Astrocyte of the cerebellum (primary cell): ENCODE data around the gene TNS4.

ENCODE experiments used
- DNase-seq: peaks from one replicate; pipeline ENCODE4 v3.0.0-alpha.2; 2011; ENCODE audit warnings: low read depth
- H3K4me3 ChIP-seq: 2 replicates; pipeline ENCODE4 v1.5.1; 2011; ENCODE audit warnings: mild to moderate bottlenecking, low read depth, low read length, moderate library complexity
- CTCF ChIP-seq: IDR thresholded peaks from 2 replicates; pipeline ENCODE4 v1.5.1; 2012; ENCODE audit warnings: low read length, low read depth, moderate library complexity, mild to moderate bottlenecking; ENCODE audit errors: missing control alignments
- in situ Hi-C: cut with HindIII; loops from 2 replicates; pipeline ENCODE4 v1.10.0; 2017; ENCODE audit warnings: low sequenced_read_pairs

The TNS4 gene

GRCh38 chr17:40538936-40539705, 37.7 kb upstream of the TNS4 start:
- DNase-seq, result no peak
- H3K4me3 ChIP-seq, result no peak overlapping the region
- no peak for TF ChIP-seq CTCF
- in situ Hi-C loops, result no loop called here

GRCh38 chr17:40538019-40538935, 36.9 kb upstream of the TNS4 start:
- no peak overlapping the region for H3K4me3 ChIP-seq
- TF ChIP-seq CTCF, result no peak
- in situ Hi-C loops, result no loop called here
- no peak for DNase-seq

- no peak overlapping the region for H3K4me3 ChIP-seq
- in situ Hi-C loops, result no loop called here
- DNase-seq, result no peak
- no peak for TF ChIP-seq CTCF
Observed at GRCh38 chr17:40536295-40537171, 35.1 kb upstream of the TNS4 start.

- in situ Hi-C loops, result no loop called here
Observed at GRCh38 chr17:40535924-40536294, 34.5 kb upstream of the TNS4 start.

GRCh38 chr17:40535438-40535837, 34.0 kb upstream of the TNS4 start:
- TF ChIP-seq CTCF, result no peak
- in situ Hi-C loops, result no loop called here

More at GRCh38 chr17:40535924-40536294, 34.5 kb upstream of the TNS4 start:
- no peak for DNase-seq
- TF ChIP-seq CTCF, result no peak
- H3K4me3 ChIP-seq, result no peak overlapping the region

More at GRCh38 chr17:40535438-40535837, 34.0 kb upstream of the TNS4 start:
- no peak overlapping the region for H3K4me3 ChIP-seq
- no peak for DNase-seq
